H1 (cell line): ENCODE data around the gene RNF32. TPM values are rescaled to one million over a fixed set of nuclear protein-coding genes. Genes with fewer than 3 reads are reported as not detected.
A peak's percentile ranks its signal among the peaks of the same experiment; 100 is the strongest.

Experiments used
- CTCF ChIA-PET: fragments of 300-600 bp; sonication (Branson Sonifier 250); formaldehyde crosslinking; loops from one replicate; lab custom pipeline; 2021; ENCODE audit not compliant: partially characterized antibody; lab: Charles Lee
- POLR2A ChIA-PET: fragments of 300-600 bp; sonication (Branson Sonifier 250); formaldehyde crosslinking; loops from one replicate; lab custom pipeline; 2021; ENCODE audit warnings: inconsistent platforms; ENCODE audit not compliant: partially characterized antibody; lab: Charles Lee
- DNase-seq, 2 experiments: peaks; one replicate each; pipeline versions ENCODE4 v3.0.0 to v3.0.0-alpha.2; 2010 to 2022; ENCODE audit warnings: low spot score in 2 of 2, low read depth in 1 of 2, mixed read lengths in 1 of 2
- FAIRE-seq: peaks from 2 replicates; lab custom pipeline; 2011; peaks lifted over from hg19 to GRCh38; lab: Jason Lieb, UNC
- H2AFZ ChIP-seq: 2 replicates; pipeline ENCODE4 v1.8.1; 2012; ENCODE audit warnings: low read length, inconsistent platforms
- H2AK5ac ChIP-seq: 2 replicates; pipeline ENCODE4 v1.6.1; 2013; ENCODE audit warnings: low read depth, low read length
- H2BK120ac ChIP-seq: replicated peaks from 2 replicates; pipeline ENCODE3; 2013; ENCODE audit warnings: low read depth, low read length, inconsistent platforms
- H2BK12ac ChIP-seq: 2 replicates; pipeline ENCODE4 v1.6.1; 2013; ENCODE audit warnings: low read depth, low read length
- H2BK15ac ChIP-seq: 2 replicates; pipeline ENCODE4 v1.6.1; 2013; ENCODE audit warnings: low read length
- H2BK20ac ChIP-seq: 2 replicates; pipeline ENCODE4 v1.6.1; 2013; ENCODE audit warnings: low read length
- H2BK5ac ChIP-seq: 2 replicates; pipeline ENCODE4 v1.6.1; 2013; ENCODE audit warnings: low read depth, low read length
- H3K14ac ChIP-seq: 2 replicates; pipeline ENCODE4 v1.6.1; 2013; ENCODE audit warnings: inconsistent platforms; ENCODE audit not compliant: insufficient read length
- H3K18ac ChIP-seq: 2 replicates; pipeline ENCODE4 v1.6.1; 2013; ENCODE audit warnings: low read length; ENCODE audit errors: extremely low read depth
- H3K23ac ChIP-seq: 2 replicates; pipeline ENCODE4 v1.6.1; 2013; ENCODE audit warnings: inconsistent platforms; ENCODE audit not compliant: insufficient read length
- H3K23me2 ChIP-seq: 2 replicates; pipeline ENCODE4 v1.6.1; 2013; ENCODE audit warnings: low read depth, low read length
- H3K27ac ChIP-seq: 2 replicates; pipeline ENCODE4 v1.6.1; 2011; ENCODE audit warnings: low read depth, low read length, inconsistent platforms
- H3K27me3 ChIP-seq, 4 experiments: replicated peaks in 1 of 4; 1 replicate in 1 of 4; 2 replicates in 3 of 4; pipeline versions ENCODE4 v1.6.1 to v1.8.1; 2011 to 2013; ENCODE audit warnings: low read length in 3 of 4, mild to moderate bottlenecking in 3 of 4, inconsistent platforms in 2 of 4, mixed read lengths in 2 of 4, moderate library complexity in 1 of 4; ENCODE audit not compliant: control insufficient read depth in 3 of 4, insufficient read depth in 3 of 4; ENCODE audit errors: extremely low read depth in 1 of 4
- H3K36me3 ChIP-seq, 4 experiments: 2 replicates each; pipeline versions ENCODE4 v1.6.1 to v1.8.1; 2011 to 2013; ENCODE audit warnings: mild to moderate bottlenecking in 4 of 4, low read length in 3 of 4, moderate library complexity in 2 of 4, control low read depth in 1 of 4, inconsistent platforms in 1 of 4; ENCODE audit not compliant: insufficient read depth in 4 of 4, control insufficient read depth in 2 of 4
- H3K4ac ChIP-seq: replicated peaks from 2 replicates; pipeline ENCODE3; 2013; ENCODE audit warnings: low read length, low read depth, mixed read lengths, inconsistent platforms; ENCODE audit not compliant: insufficient read length
- H3K4me1 ChIP-seq, 4 experiments: replicated peaks in 1 of 4; 1 replicate in 1 of 4; 2 replicates in 3 of 4; pipeline versions ENCODE4 v1.6.1 to v1.8.1; 2011 to 2013; ENCODE audit warnings: low read length in 3 of 4, inconsistent platforms in 2 of 4, mixed read lengths in 1 of 4; ENCODE audit not compliant: insufficient read depth in 4 of 4, control insufficient read depth in 3 of 4
- H3K4me2 ChIP-seq, 2 experiments: 2 replicates each; pipeline versions ENCODE4 v1.6.1 to v1.8.1; 2011 to 2013; ENCODE audit warnings: low read depth in 2 of 2, low read length in 2 of 2, control low read depth in 1 of 2, inconsistent platforms in 1 of 2, mild to moderate bottlenecking in 1 of 2; ENCODE audit not compliant: insufficient read depth in 1 of 2
- H3K4me3 ChIP-seq, 4 experiments: fragments of 200-600, 300-600 bp in 1 of 4; sonication (generic), shearing (Covaris generic), sonication (Bioruptor Twin) in 1 of 4; 2 replicates each; pipeline versions ENCODE4 v1.5.1 to v1.8.1; 2011 to 2016; ENCODE audit warnings: low read length in 4 of 4, low read depth in 3 of 4, control low read depth in 2 of 4, inconsistent platforms in 2 of 4, mild to moderate bottlenecking in 2 of 4, mixed read lengths in 1 of 4, moderate library complexity in 1 of 4; ENCODE audit not compliant: insufficient read depth in 2 of 4; ENCODE audit errors: extremely low read depth in 1 of 4
- H3K56ac ChIP-seq: replicated peaks from 2 replicates; pipeline ENCODE3; 2013; ENCODE audit warnings: low read depth, mild to moderate bottlenecking, mixed read lengths, low read length, inconsistent platforms; ENCODE audit not compliant: insufficient read length
- H3K79me1 ChIP-seq: 2 replicates; pipeline ENCODE4 v1.6.1; 2013; ENCODE audit warnings: low read depth, low read length, control low read depth
- H3K79me2 ChIP-seq, 2 experiments: 2 replicates each; pipeline versions ENCODE4 v1.6.1 to v1.8.1; 2012 to 2013; ENCODE audit warnings: low read length in 2 of 2, mild to moderate bottlenecking in 2 of 2, inconsistent platforms in 1 of 2; ENCODE audit not compliant: insufficient read depth in 2 of 2, control insufficient read depth in 1 of 2
- H3K9ac ChIP-seq, 4 experiments: replicated peaks in 1 of 4; 1 replicate in 1 of 4; 2 replicates in 3 of 4; pipeline versions ENCODE4 v1.6.1 to v1.8.1; 2011 to 2013; ENCODE audit warnings: low read depth in 3 of 4, low read length in 3 of 4, control low read depth in 2 of 4, mild to moderate bottlenecking in 2 of 4, moderate library complexity in 2 of 4, inconsistent platforms in 1 of 4; ENCODE audit errors: extremely low read depth in 1 of 4
- H3K9me3 ChIP-seq, 2 experiments: 2 replicates each; pipeline versions ENCODE4 v1.6.1 to v1.8.1; 2012 to 2013; ENCODE audit warnings: mild to moderate bottlenecking in 2 of 2, moderate library complexity in 2 of 2, control low read depth in 1 of 2, inconsistent platforms in 1 of 2, low read depth in 1 of 2, low read length in 1 of 2, mixed read lengths in 1 of 2; ENCODE audit not compliant: insufficient read depth in 2 of 2
- H4K20me1 ChIP-seq, 2 experiments: replicated peaks in 1 of 2; 2 replicates each; pipeline versions ENCODE3 to v1.8.1; 2011 to 2013; ENCODE audit warnings: inconsistent platforms in 2 of 2, low read length in 2 of 2, mild to moderate bottlenecking in 1 of 2; ENCODE audit not compliant: insufficient read depth in 2 of 2, control insufficient read depth in 1 of 2
- H4K5ac ChIP-seq: 2 replicates; pipeline ENCODE4 v1.6.1; 2013; ENCODE audit warnings: low read length, low read depth, mixed read lengths, inconsistent platforms; ENCODE audit not compliant: insufficient read length
- H4K8ac ChIP-seq: 2 replicates; pipeline ENCODE4 v1.8.0; 2013; ENCODE audit warnings: mild to moderate bottlenecking, moderate library complexity, low read length, inconsistent platforms; ENCODE audit not compliant: insufficient read depth; ENCODE audit errors: extremely low read depth
- H4K91ac ChIP-seq: replicated peaks from 2 replicates; pipeline ENCODE3; 2013; ENCODE audit warnings: low read length, mixed read lengths, inconsistent platforms; ENCODE audit not compliant: insufficient read length
- KDM5A ChIP-seq: fragments of 200-600 bp; IDR thresholded peaks from 2 replicates; pipeline ENCODE4 v1.7.1; 2012; ENCODE audit warnings: mild to moderate bottlenecking, low read length, inconsistent platforms, mixed read lengths
- RNF2 ChIP-seq: fragments of 200-900, 300-1000 bp; sonication (generic); IDR thresholded peaks from 2 replicates; pipeline ENCODE4 v1.7.1; 2016; ENCODE audit warnings: borderline replicate concordance, low read depth, mild to moderate bottlenecking, antibody characterized with exemption, low read length; ENCODE audit not compliant: poor library complexity, severe bottlenecking; ENCODE audit errors: missing control alignments
- WGBS, 2 experiments: shearing (Covaris generic) in 1 of 2; methylation state at CpG; one replicate each; pipeline versions ENCODE4 v1.1.6 to v1.1.7; 2013 to 2015; ENCODE audit warnings: low lambda C conversion rate in 2 of 2, mixed read lengths in 2 of 2, inconsistent platforms in 1 of 2, low coverage in 1 of 2, missing lambda C conversion rate in 1 of 2; ENCODE audit not compliant: insufficient replicate concordance in 2 of 2, insufficient coverage in 1 of 2, insufficient read length in 1 of 2; ENCODE audit errors: extremely low coverage in 1 of 2, missing lambda C conversion rate in 1 of 2; 5-methylcytosine and 5-hydroxymethylcytosine counted together
- polyA plus RNA-seq, 7 experiments: library from polyadenylated mRNA; depleted of rRNA in 3 of 7; stranded (reverse) in 5 of 7; unstranded in 2 of 7; fragments of >200 nt in 5 of 7; fragments of 200-250 nt in 2 of 7; gene quantifications; 1 replicate in 5 of 7; 2 replicates in 1 of 7; 4 replicates in 1 of 7; pipeline versions ENCODE4 v1.2.1 to v1.2.3, GENCODE V29; 2011 to 2013; ENCODE audit warnings: missing spikeins in 2 of 7, mixed read lengths in 2 of 7
- total RNA-seq: library from RNA; stranded (reverse); fragmentation: NEBNext Ultra II Directional; extraction: Animal tissue kit (Norgen Biotek cat#: 25700); gene quantifications from 2 replicates; pipeline ENCODE4 v1.2.1, GENCODE V29; 2021

RNF32 gene
- total and polyA plus RNA-seq, 2 of the 8 experiments (the other 6 are each of a cell fraction or from before 2014, with no cell fraction given) = 0.48 to 1.2 TPM

- H4K5ac ChIP-seq = no peak overlapping the region
- no peak overlapping the region; the same call in 1 of the 2 replicates for H4K8ac ChIP-seq
- FAIRE-seq = no peak
- H3K9me3 ChIP-seq = no peaks in the 10 kb centered on the region
- peaks cover 4% of the 10 kb centered on the region; the same call in 1 of the 2 replicates for H3K23me2 ChIP-seq
- H3K27me3 ChIP-seq = peaks cover 0 to 22% (median 11%) of the 10 kb centered on the region in 4 experiments; a peak in 5 of 7 replicates
- H3K4me3 ChIP-seq = peak overlapping the region; percentile 25 to 64 (median 36); a peak in 6 of 8 replicates
- no peak overlapping the region for H2AK5ac ChIP-seq
- ChIA-PET POLR2A (no interaction called here), CTCF (no interaction called here)
- DNase-seq = no peak
- H2BK120ac ChIP-seq = no peak overlapping the region
- no peak overlapping the region for H2AFZ ChIP-seq
- H2BK15ac ChIP-seq = no peak overlapping the region
- no peak overlapping the region for H3K18ac ChIP-seq
- no peak overlapping the region for H3K4ac ChIP-seq
- H4K20me1 ChIP-seq = no peaks in the 10 kb centered on the region
- no peak overlapping the region for H3K27ac ChIP-seq
- TF ChIP-seq KDM5A (no peak), RNF2 (peak; percentile 5)
- peak overlapping the region; percentile 30 to 79 for H3K4me2 ChIP-seq
- no peaks in the 10 kb centered on the region for H3K79me1 ChIP-seq
- peaks cover 7 to 15% (median 14%) of the 10 kb centered on the region in 4 experiments for H3K4me1 ChIP-seq
- H3K14ac ChIP-seq = no peak overlapping the region
- no peak overlapping the region for H2BK20ac ChIP-seq
- no peak overlapping the region for H3K9ac ChIP-seq
- H4K91ac ChIP-seq = no peak overlapping the region
- no peak overlapping the region for H2BK5ac ChIP-seq
- peak overlapping the region; percentile 12; the same call in 1 of the 2 replicates for H2BK12ac ChIP-seq
- no peaks in the 10 kb centered on the region for H3K36me3 ChIP-seq
- WGBS, 2 experiments = 85% methylated on average over 11 of the region's 11 CpGs; no CpG with 5 or more reads in 1 of the 2 experiments
- H3K56ac ChIP-seq = no peak overlapping the region
- no peak overlapping the region for H3K23ac ChIP-seq
- H3K79me2 ChIP-seq = no peaks in the 10 kb centered on the region
Measured at GRCh38 chr7:156617215-156617614, 23.4 kb upstream of the RNF32 start.
